Neural crest cell (in vitro differentiated cells): ENCODE measurements around the gene ZNF652. TPM values are rescaled to one million over a fixed set of nuclear protein-coding genes. Genes with fewer than 3 reads are reported as not detected.

Experiments
- DNase-seq: peaks from one replicate; pipeline ENCODE4 v3.0.0; 2021; ENCODE audit warnings: low read depth, mixed read lengths, low spot score
- H3K27ac Mint-ChIP-seq: one replicate; pipeline ENCODE4 v1.8.0; 2021; ENCODE audit warnings: mild to moderate bottlenecking, mixed read lengths; ENCODE audit not compliant: unreplicated experiment
- H3K27me3 Mint-ChIP-seq: 2 replicates; pipeline ENCODE4 v1.8.0; 2021; ENCODE audit warnings: low read depth, mild to moderate bottlenecking, mixed read lengths
- H3K36me3 Mint-ChIP-seq: 2 replicates; pipeline ENCODE4 v1.8.0; 2021; ENCODE audit warnings: low read depth, mild to moderate bottlenecking, mixed read lengths
- H3K4me1 Mint-ChIP-seq: 2 replicates; pipeline ENCODE4 v1.8.0; 2021; ENCODE audit warnings: mixed read lengths
- H3K4me3 Mint-ChIP-seq: one replicate; pipeline ENCODE4 v1.8.0; 2021; ENCODE audit warnings: mild to moderate bottlenecking, mixed read lengths
- H3K9me3 Mint-ChIP-seq: 2 replicates; pipeline ENCODE4 v1.8.0; 2021; ENCODE audit warnings: mixed read lengths
- total RNA-seq: library from RNA; stranded (reverse); gene quantifications from 2 replicates; pipeline ENCODE4 v1.2.1, GENCODE V29; 2021
- TF ChIP-seq, protein P1 (sequence below): fragments of 200-600 bp; sonication (generic); conservative IDR thresholded peaks from 2 replicates; pipeline ENCODE4 v1.5.0; 2021; ENCODE audit warnings: antibody characterized with exemption, mild to moderate bottlenecking

The ZNF652 gene
- total RNA-seq, 1 donor from 2014 or later = 42.1 TPM

DNA sequence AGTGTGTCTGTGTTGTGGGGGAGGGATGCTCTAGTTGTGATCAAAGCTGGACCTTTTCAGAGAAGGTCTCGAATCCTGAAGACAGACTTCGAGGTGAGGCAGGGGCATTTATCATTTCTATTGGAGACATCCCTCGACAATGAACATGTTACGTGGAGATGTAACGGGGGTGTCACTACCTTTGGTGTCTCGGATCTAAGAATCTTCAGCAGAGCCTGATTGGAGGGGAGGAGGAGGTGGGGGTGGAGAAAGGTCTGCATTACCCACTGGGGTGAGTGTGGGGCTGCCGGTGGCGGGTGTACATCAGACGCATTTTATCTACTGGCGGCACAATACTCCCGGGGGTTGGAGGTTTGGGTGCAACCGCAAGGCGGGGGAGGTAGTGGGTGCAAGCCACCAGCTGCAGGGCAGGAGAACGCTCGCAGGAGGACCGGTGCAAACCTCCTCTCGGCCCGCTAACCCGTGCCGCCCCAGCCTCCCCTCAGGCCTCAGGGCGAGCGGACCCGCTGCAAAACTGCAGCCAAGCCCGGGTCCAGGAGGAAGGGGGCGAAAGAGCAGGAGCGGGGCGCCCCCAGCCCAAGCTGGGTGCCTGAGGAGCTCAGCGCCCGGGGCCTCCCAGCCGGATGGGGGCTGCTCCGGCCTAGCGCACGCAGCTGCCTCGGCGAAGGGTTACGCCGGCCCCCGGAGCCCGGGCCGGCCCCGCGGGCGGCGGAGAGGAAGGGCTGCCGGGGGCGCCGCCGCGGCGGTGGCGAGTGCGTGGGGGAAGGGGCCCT, 735 bp downstream of the ZNF652 start:
- H3K4me3 Mint-ChIP-seq = peak overlapping the region; percentile 99

DNA sequence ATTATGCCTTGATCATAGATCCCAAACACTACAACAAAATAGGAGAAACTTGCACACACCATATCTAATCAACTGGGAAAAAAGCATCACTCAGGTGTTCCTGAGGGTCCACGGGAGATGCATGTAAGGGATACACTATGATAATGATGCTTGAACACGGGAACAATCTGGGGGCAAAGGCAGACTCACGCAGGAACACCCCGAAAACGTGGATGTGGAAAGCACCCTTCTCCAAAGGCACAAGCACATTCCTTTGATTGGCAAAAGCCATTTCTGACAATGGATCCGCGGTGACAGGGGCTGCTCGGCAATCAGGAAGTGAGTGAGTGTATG, 1.3 kb downstream of the ZNF652 start:
- Mint-ChIP-seq H3K36me3 (peaks cover 2% of the 10 kb centered on the region), H3K4me3 (peak overlapping the region; percentile 99), H3K9me3 (peaks cover 2% of the 10 kb centered on the region), H3K27ac (peak overlapping the region; percentile 90), H3K4me1 (peaks cover 39% of the 10 kb centered on the region), H3K27me3 (no peaks in the 10 kb centered on the region)
- DNase-seq = no peak
- TF ChIP-seq, protein P1, sequence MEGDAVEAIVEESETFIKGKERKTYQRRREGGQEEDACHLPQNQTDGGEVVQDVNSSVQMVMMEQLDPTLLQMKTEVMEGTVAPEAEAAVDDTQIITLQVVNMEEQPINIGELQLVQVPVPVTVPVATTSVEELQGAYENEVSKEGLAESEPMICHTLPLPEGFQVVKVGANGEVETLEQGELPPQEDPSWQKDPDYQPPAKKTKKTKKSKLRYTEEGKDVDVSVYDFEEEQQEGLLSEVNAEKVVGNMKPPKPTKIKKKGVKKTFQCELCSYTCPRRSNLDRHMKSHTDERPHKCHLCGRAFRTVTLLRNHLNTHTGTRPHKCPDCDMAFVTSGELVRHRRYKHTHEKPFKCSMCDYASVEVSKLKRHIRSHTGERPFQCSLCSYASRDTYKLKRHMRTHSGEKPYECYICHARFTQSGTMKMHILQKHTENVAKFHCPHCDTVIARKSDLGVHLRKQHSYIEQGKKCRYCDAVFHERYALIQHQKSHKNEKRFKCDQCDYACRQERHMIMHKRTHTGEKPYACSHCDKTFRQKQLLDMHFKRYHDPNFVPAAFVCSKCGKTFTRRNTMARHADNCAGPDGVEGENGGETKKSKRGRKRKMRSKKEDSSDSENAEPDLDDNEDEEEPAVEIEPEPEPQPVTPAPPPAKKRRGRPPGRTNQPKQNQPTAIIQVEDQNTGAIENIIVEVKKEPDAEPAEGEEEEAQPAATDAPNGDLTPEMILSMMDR = no peak

More for the DNA sequence above, 735 bp downstream of the ZNF652 start:
- peaks cover 2% of the 10 kb centered on the region for H3K36me3 Mint-ChIP-seq
- H3K27me3 Mint-ChIP-seq = no peaks in the 10 kb centered on the region
- peaks cover 2% of the 10 kb centered on the region for H3K9me3 Mint-ChIP-seq
- DNase-seq = peak; percentile 12
- peak overlapping the region; percentile 90 for H3K27ac Mint-ChIP-seq
- TF ChIP-seq, protein P1 = no peak
- peaks cover 39% of the 10 kb centered on the region for H3K4me1 Mint-ChIP-seq

DNA sequence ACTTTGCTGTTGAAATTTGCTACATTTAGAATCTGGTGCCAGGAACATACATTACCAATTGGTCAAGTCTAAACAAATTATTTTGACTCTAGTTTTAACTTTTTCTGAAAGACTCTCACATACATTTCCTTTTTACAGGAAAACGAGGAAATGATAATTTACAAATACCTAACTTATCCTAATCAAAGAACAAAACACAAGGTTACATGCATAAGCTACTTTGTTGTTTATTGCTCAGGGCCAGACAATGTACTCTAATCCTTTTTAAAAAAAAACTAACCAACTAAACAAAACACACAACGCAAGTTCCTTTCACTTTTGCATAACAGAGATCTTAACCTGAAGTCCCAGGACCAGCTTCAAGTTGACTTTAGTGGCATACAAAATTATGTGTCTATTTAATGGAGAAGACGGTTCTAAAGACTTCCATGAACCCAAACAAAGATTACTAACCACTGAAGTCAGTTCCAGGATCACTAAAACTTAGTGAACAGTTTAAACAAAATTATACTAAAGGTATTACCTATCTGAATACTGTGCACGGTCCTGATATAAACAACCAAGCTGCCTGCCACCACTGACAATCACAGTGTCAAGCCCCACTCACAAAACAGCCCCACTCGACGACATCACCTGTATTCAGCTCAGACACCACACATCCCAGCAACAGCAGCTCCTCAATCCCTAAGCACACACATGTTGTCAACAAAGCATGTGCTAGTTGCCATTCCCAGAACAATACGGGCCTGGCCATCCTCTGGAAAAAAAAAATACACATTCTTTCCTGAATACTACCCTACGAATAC, 1.9 kb downstream of the ZNF652 start:
- peaks cover 39% of the 10 kb centered on the region for H3K4me1 Mint-ChIP-seq
- TF ChIP-seq, protein P1 = no peak
- H3K27me3 Mint-ChIP-seq = no peaks in the 10 kb centered on the region
- DNase-seq = no peak
- peak overlapping the region; percentile 90 for H3K27ac Mint-ChIP-seq
- H3K4me3 Mint-ChIP-seq = peak overlapping the region; percentile 99
- peaks cover 2% of the 10 kb centered on the region for H3K36me3 Mint-ChIP-seq
- peaks cover 2% of the 10 kb centered on the region for H3K9me3 Mint-ChIP-seq

DNA sequence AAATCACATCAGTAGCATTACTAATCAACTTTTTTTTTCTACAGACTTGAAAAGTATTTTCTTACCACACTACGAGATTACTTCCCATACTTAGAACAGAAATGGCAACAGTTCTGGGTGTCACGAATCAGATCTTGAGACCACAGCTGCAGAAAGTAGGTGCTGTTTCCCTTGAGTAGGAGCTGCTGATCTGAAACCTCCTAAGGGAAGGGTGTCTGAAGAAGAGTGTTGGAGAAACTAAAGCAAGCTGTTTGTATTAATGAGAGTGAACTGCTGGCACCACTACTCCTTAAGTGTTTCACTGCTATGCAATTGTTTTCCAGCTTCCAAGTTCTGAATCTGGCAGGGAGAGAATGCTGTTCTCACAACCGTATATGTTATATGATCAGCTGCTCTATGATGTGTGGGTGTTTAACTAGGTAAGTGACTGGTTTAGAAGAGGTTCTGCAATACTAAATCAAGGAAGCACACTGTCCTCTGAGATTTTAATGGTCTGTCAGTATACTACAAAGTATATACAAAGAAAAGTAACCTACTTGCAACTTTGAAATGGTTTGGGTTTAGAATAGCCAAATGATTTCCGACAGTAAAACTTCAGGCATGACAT, 3.3 kb downstream of the ZNF652 start:
- Mint-ChIP-seq H3K36me3 (peaks cover 2% of the 10 kb centered on the region), H3K4me1 (peaks cover 39% of the 10 kb centered on the region), H3K27ac (no peak overlapping the region), H3K9me3 (peaks cover 2% of the 10 kb centered on the region), H3K27me3 (no peaks in the 10 kb centered on the region), H3K4me3 (peak overlapping the region; percentile 99)
- no peak for DNase-seq
- TF ChIP-seq, protein P1 = no peak

DNA sequence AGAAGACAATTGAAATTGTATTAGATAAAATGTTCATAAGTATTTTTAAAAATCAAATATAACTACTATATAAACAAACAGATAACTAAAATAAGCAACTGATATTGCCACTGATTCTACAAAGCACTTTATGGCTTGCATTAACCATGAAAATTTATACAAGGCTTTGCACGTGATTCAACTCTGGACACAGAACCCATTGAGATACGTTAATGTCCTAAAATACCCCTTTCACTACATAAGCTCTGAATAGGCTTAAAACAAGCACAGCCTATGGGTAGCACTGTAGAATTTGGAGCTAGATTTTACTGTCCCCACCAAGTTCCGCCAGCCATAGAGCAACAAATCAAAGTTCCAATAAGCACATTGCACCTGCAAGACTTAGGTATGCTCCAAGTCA, 4.5 kb downstream of the ZNF652 start:
- TF ChIP-seq, protein P1 = no peak
- DNase-seq = no peak
- Mint-ChIP-seq H3K27ac (no peak overlapping the region), H3K4me1 (peaks cover 35% of the 10 kb centered on the region), H3K27me3 (no peaks in the 10 kb centered on the region), H3K36me3 (peaks cover 6% of the 10 kb centered on the region), H3K4me3 (no peak overlapping the region), H3K9me3 (peaks cover 5% of the 10 kb centered on the region)
